ENCODE results near the gene JAKMIP3. TPM values are rescaled to one million over a fixed set of nuclear protein-coding genes. Genes with fewer than 3 reads are reported as not detected.

JAKMIP3 gene
- total RNA-seq, 1 experiment from 2014 or later = 0.17 TPM

GRCh38 chr10:132077091-132077490 is 11.3 kb downstream of the JAKMIP3 start:
- Histone ChIP-seq H3K4me1 (ENCODE audit: control insufficient read depth in 1 of 2, insufficient read depth in 2 of 2, low read length in 2 of 2) (no peaks in the 10 kb centered on the region), H4K20me1 (ENCODE audit: insufficient read depth) (no peaks in the 10 kb centered on the region), H3K36me3 (ENCODE audit: control insufficient read depth in 1 of 2, insufficient read depth in 2 of 2, low read length in 2 of 2) (no peaks in the 10 kb centered on the region), H3K9ac (ENCODE audit: low read length) (no peak overlapping the region), H3K4me3 (replicated peaks in 1 of 2; ENCODE audit: low read depth in 1 of 2, low read length in 2 of 2) (no peak overlapping the region), H3K9me3 (ENCODE audit: control insufficient read depth in 1 of 2, insufficient read depth in 1 of 2, low read depth in 1 of 2, low read length in 2 of 2) (no peaks in the 10 kb centered on the region), H3K27ac (ENCODE audit: low read depth, low read length) (no peak overlapping the region), H3K4me2 (ENCODE audit: low read length) (no peak overlapping the region), H3K79me2 (ENCODE audit: insufficient read depth, low read length) (no peaks in the 10 kb centered on the region), H2AFZ (ENCODE audit: low read depth, low read length, poor library complexity, severe bottlenecking) (no peak overlapping the region), H3K9me2 (ENCODE audit: insufficient read depth) (no peaks in the 10 kb centered on the region), H3K27me3 (ENCODE audit: insufficient read depth, low read length) (no peaks in the 10 kb centered on the region)
- TF ChIP-seq EGR1 (IDR thresholded peaks at IDR 0.05; ENCODE audit: low read depth) (no peak), FOSL1 (IDR thresholded peaks at IDR 0.05; ENCODE audit: low read depth) (no peak), RAD21 (IDR thresholded peaks at IDR 0.05; ENCODE audit: low read depth) (no peak), SP1 (IDR thresholded peaks at IDR 0.05; ENCODE audit: low read depth) (no peak), ATF3 (IDR thresholded peaks at IDR 0.05) (no peak), CEBPB (IDR thresholded peaks at IDR 0.05; ENCODE audit: low read depth) (no peak), EZH2phosphoT487 (IDR thresholded peaks at IDR 0.05; ENCODE audit: borderline replicate concordance) (no peak), ELF1 (IDR thresholded peaks at IDR 0.05; ENCODE audit: borderline replicate concordance, low read depth) (no peak)
- intact Hi-C loops (cut with micrococcal nuclease) = no loop called here
- CTCF ChIA-PET = no interaction called here
- POLR2A ChIA-PET = no interaction called here
- ATAC-seq = no peak
- no peak for DNase-seq (ENCODE audit: low read depth, low spot score)
- BruUV-seq (replicated peaks) = no TSS peak
- RAD21 ChIA-PET (ENCODE audit: low non-redundant PET in 1 of 2, low total read pairs in 2 of 2, uncharacterized antibody in 2 of 2, unreplicated experiment in 2 of 2) = no interaction called here

DNA sequence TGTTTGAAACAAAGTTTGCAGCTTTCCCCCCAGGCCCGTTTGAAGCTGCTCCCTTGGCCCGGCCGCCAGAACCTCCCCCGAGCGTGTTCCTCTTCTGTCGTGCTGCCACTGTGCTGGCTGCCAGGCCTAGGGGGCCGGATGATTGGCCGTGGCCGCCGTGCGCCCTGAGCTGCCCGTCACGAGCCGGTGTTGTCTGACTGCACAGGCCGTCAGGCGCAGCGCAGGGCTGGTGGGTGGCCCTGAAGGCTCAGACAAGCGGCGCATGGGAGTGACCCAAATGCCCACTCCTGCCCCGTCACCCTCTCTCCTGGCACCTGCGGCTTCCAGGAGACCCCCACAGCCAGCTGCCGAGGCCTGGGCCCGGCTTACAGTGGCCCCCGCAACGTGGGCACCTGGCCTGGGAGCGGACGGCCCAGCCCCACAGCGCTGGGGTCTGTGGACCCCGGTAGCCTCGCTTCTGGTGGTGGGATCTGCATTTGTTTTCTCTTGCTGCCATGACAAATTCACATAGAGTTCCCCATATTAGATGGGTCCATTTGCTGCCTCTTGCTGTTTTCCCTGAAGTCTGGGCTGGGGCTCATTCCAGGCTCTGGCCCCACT is 13.1 kb downstream of the JAKMIP3 start:
- ChIA-PET POLR2A (no interaction called here), RAD21 (ENCODE audit: low non-redundant PET in 1 of 2, low total read pairs in 2 of 2, uncharacterized antibody in 2 of 2, unreplicated experiment in 2 of 2) (no interaction called here), CTCF (no interaction called here)
- H3K27me3 ChIP-seq (ENCODE audit: insufficient read depth, low read length) = no peaks in the 10 kb centered on the region
- no peak overlapping the region for H2AFZ ChIP-seq (ENCODE audit: low read depth, low read length, poor library complexity, severe bottlenecking)
- H3K27ac ChIP-seq (ENCODE audit: low read depth, low read length) = no peak overlapping the region
- intact Hi-C loops (cut with micrococcal nuclease) = no loop called here
- no peak for DNase-seq (ENCODE audit: low read depth, low spot score)
- no peak overlapping the region for H3K4me2 ChIP-seq (ENCODE audit: low read length)
- H3K9ac ChIP-seq (ENCODE audit: low read length) = no peak overlapping the region
- no peaks in the 10 kb centered on the region for H3K4me1 ChIP-seq (ENCODE audit: control insufficient read depth in 1 of 2, insufficient read depth in 2 of 2, low read length in 2 of 2)
- H3K79me2 ChIP-seq (ENCODE audit: insufficient read depth, low read length) = no peaks in the 10 kb centered on the region
- H4K20me1 ChIP-seq (ENCODE audit: insufficient read depth) = no peaks in the 10 kb centered on the region
- no peaks in the 10 kb centered on the region for H3K9me2 ChIP-seq (ENCODE audit: insufficient read depth)
- no peaks in the 10 kb centered on the region for H3K9me3 ChIP-seq (ENCODE audit: control insufficient read depth in 1 of 2, insufficient read depth in 1 of 2, low read depth in 1 of 2, low read length in 2 of 2)
- no TSS peak for BruUV-seq (replicated peaks)
- TF ChIP-seq, protein P1, sequence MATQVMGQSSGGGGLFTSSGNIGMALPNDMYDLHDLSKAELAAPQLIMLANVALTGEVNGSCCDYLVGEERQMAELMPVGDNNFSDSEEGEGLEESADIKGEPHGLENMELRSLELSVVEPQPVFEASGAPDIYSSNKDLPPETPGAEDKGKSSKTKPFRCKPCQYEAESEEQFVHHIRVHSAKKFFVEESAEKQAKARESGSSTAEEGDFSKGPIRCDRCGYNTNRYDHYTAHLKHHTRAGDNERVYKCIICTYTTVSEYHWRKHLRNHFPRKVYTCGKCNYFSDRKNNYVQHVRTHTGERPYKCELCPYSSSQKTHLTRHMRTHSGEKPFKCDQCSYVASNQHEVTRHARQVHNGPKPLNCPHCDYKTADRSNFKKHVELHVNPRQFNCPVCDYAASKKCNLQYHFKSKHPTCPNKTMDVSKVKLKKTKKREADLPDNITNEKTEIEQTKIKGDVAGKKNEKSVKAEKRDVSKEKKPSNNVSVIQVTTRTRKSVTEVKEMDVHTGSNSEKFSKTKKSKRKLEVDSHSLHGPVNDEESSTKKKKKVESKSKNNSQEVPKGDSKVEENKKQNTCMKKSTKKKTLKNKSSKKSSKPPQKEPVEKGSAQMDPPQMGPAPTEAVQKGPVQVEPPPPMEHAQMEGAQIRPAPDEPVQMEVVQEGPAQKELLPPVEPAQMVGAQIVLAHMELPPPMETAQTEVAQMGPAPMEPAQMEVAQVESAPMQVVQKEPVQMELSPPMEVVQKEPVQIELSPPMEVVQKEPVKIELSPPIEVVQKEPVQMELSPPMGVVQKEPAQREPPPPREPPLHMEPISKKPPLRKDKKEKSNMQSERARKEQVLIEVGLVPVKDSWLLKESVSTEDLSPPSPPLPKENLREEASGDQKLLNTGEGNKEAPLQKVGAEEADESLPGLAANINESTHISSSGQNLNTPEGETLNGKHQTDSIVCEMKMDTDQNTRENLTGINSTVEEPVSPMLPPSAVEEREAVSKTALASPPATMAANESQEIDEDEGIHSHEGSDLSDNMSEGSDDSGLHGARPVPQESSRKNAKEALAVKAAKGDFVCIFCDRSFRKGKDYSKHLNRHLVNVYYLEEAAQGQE (IDR thresholded peaks at IDR 0.05; ENCODE audit: low read depth) = no peak
- TF ChIP-seq JUND (IDR thresholded peaks at IDR 0.05) (no peak), EZH2 (IDR thresholded peaks at IDR 0.05) (no peak), SP1 (IDR thresholded peaks at IDR 0.05; ENCODE audit: low read depth) (no peak), POLR2A (IDR thresholded peaks at IDR 0.05; ENCODE audit: borderline replicate concordance, extremely low read depth, insufficient read depth, insufficient read length) (no peak), ZNF274 (IDR thresholded peaks at IDR 0.05; ENCODE audit: low read depth, low read length) (no peak), EGR1 (IDR thresholded peaks at IDR 0.05; ENCODE audit: low read depth) (no peak), TCF7L2 (IDR thresholded peaks at IDR 0.05; ENCODE audit: borderline replicate concordance, extremely low read depth, insufficient read depth, insufficient read length) (no peak), FOSL1 (IDR thresholded peaks at IDR 0.05; ENCODE audit: low read depth) (no peak), RAD21 (IDR thresholded peaks at IDR 0.05; ENCODE audit: low read depth) (no peak)
- TF ChIP-seq, protein P2, sequence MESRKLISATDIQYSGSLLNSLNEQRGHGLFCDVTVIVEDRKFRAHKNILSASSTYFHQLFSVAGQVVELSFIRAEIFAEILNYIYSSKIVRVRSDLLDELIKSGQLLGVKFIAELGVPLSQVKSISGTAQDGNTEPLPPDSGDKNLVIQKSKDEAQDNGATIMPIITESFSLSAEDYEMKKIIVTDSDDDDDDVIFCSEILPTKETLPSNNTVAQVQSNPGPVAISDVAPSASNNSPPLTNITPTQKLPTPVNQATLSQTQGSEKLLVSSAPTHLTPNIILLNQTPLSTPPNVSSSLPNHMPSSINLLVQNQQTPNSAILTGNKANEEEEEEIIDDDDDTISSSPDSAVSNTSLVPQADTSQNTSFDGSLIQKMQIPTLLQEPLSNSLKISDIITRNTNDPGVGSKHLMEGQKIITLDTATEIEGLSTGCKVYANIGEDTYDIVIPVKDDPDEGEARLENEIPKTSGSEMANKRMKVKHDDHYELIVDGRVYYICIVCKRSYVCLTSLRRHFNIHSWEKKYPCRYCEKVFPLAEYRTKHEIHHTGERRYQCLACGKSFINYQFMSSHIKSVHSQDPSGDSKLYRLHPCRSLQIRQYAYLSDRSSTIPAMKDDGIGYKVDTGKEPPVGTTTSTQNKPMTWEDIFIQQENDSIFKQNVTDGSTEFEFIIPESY (IDR thresholded peaks at IDR 0.05; ENCODE audit: extremely low read depth, insufficient replicate concordance, low read length) = no peak
- H3K4me3 ChIP-seq (replicated peaks in 1 of 2; ENCODE audit: low read depth in 1 of 2, low read length in 2 of 2) = no peak overlapping the region
- H3K36me3 ChIP-seq (ENCODE audit: control insufficient read depth in 1 of 2, insufficient read depth in 2 of 2, low read length in 2 of 2) = no peaks in the 10 kb centered on the region
- ATAC-seq = no peak
